Cardiac fibroblast (primary cell): ENCODE measurements around the gene DAPK2.

Experiments used
- DNase-seq, 2 donors: peaks; one replicate each; pipeline versions ENCODE4 v3.0.0 to v3.0.0-alpha.2; 2010; ENCODE audit warnings: low read depth in 2 of 2
- H3K4me3 ChIP-seq, 2 donors: replicated peaks in 1 of 2; 1 replicate in 1 of 2; 2 replicates in 1 of 2; pipeline ENCODE4 v1.5.1; 2011; ENCODE audit warnings: low read depth in 2 of 2, low read length in 2 of 2, mild to moderate bottlenecking in 2 of 2, moderate library complexity in 1 of 2
- TF ChIP-seq, protein P1 (sequence below): IDR thresholded peaks from one replicate; pipeline ENCODE4 v1.5.1; 2011; ENCODE audit warnings: low read depth, mild to moderate bottlenecking, low read length, inconsistent platforms

DAPK2 gene

DNA sequence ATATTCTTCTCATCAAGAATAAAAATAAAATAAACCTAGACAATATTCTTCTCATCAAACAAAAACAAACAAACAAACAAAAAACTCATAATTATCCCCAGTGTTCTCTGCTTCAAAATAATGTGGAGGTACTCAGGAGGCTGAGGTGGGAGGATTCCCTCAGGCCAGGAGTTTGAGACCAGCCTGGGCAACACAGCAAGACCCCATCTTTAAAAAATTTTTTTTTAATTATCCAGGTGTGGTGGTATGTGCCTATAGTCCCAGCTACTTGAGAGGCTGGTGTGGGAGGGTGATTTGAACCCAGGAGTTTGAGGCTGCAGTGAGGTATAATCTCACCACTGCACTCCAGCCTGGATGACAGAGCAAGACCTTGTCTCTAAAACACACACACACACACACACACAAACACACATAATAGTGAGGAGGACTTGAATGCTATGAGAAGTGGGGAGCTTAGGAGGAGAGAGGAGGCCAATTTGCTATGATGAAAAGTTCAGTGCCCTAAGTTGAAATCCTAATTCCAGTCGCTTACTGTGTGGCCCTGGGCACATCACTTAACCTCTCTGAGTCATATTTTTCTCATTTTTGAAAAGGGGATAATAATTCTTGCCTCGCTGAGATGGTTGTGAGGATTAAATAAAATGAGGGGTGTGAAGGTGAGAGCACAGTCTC, 176.8 kb downstream of the DAPK2 start:
- TF ChIP-seq, protein P1, sequence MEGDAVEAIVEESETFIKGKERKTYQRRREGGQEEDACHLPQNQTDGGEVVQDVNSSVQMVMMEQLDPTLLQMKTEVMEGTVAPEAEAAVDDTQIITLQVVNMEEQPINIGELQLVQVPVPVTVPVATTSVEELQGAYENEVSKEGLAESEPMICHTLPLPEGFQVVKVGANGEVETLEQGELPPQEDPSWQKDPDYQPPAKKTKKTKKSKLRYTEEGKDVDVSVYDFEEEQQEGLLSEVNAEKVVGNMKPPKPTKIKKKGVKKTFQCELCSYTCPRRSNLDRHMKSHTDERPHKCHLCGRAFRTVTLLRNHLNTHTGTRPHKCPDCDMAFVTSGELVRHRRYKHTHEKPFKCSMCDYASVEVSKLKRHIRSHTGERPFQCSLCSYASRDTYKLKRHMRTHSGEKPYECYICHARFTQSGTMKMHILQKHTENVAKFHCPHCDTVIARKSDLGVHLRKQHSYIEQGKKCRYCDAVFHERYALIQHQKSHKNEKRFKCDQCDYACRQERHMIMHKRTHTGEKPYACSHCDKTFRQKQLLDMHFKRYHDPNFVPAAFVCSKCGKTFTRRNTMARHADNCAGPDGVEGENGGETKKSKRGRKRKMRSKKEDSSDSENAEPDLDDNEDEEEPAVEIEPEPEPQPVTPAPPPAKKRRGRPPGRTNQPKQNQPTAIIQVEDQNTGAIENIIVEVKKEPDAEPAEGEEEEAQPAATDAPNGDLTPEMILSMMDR, result no peak
- no peak for DNase-seq
- H3K4me3 ChIP-seq, result no peak overlapping the region

DNA sequence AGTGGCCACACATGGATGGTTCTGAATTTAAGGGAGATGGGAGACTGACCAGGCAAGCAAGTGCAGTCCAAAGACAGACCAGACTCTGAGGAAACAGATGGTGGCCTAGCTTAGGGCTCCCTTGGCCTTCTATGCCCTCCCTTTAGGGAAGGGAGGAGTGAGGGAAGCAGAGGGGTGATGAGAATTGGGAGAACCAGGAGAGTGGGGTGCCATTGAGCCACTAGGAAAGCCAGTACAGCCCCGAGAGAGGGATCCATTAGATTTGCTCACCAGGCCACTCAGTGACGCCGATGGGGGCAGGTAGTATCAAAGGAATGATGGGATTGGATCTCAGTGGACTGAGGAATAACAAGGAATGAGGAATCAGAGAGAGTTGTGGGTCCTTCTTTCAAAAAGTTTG, 182.1 kb downstream of the DAPK2 start:
- no peak for DNase-seq
- no peak overlapping the region for H3K4me3 ChIP-seq
- TF ChIP-seq, protein P1, result no peak

DNA sequence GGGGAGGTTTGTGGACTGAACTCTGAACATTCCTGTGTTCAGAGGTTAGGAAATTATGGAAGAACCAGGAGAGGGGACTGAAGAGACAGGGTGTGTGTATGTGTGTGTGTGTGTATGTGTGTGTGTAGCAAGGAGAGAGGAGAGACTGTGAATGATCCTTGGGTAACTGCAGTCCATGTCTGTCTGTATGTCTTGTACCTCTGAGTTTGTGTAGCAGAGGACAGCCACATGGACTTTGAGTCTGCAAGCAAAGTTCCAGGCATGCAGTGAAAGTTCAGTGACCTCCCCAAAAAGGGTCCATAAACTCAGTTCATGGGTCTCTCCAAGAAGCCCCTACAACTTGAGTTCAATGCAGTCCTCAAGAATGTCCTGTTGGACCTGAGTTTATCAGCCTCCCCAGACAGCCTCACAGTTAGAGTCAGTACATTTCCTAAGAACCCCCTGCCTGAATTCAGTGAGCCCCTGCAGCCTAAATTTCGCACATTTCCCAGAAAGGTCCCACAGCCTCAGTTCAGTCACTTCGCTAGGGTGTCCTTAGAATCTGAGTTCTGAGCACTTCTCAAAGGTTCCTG, 184.3 kb downstream of the DAPK2 start:
- no peak overlapping the region for H3K4me3 ChIP-seq
- TF ChIP-seq, protein P1, result no peak
- DNase-seq, result no peak

DNA sequence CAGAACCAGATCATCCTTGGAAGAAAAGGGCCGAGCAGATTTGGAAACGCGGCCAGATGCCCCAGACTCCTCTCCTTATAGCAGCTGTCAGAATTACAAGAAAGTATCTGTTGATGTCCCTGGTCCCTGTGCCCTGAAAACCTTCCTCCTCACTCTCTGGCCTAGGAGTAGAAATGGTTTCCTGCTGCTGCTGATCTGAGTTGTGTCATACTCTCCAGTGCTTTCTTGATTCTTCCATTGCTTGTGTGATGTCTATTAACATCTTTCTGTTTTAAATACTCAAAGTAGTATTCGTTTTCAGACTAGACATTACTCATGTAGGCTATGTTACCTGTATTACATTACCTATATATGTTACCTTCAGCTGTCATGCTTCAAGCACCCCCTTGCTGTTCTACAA, 185.7 kb downstream of the DAPK2 start:
- TF ChIP-seq, protein P1, result no peak
- H3K4me3 ChIP-seq, result no peak overlapping the region
- DNase-seq, result no peak

DNA sequence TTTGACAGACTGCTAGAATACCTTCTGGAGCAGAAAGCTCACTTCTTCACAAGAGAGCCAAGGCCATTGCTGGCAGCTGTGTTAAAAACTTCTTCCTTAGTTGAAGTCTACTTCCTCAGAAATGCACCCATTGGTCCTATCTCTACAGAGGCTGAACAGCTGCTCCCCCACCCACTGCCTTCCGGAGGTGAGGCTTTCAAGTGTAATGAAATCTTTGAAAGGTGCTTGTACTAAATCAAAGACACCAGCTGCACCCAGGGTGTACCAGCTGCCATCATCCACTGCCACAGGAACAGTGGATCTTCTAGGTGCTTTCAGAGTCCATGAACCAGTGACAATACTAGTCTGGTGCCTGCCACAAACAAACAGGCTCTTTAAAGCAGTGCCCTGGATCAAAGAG, 186.1 kb downstream of the DAPK2 start:
- H3K4me3 ChIP-seq, result no peak overlapping the region
- TF ChIP-seq, protein P1, result no peak
- DNase-seq, result no peak

DNA sequence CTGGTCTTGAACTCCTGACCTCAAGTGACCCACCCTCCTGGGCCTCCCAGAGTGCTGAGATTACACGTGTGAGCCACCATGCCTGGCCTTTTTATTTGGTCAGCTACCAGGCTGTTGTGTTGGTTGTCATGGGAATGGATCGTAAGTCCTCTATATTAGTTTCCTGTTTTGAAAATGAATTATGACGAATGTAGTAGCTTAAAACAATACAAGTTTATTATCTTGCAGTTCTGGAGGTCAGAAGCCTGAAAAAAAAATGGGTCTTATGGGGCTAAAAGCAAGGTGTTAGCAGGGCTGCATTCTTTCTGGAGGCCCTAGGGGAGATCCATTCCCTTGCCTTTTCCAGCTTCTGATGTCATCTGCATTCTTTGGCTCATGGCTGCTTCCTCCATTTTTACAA, 187.4 kb downstream of the DAPK2 start:
- DNase-seq, result peak; percentile 94 to 96
- TF ChIP-seq, protein P1, result no peak
- no peak overlapping the region for H3K4me3 ChIP-seq

DNA sequence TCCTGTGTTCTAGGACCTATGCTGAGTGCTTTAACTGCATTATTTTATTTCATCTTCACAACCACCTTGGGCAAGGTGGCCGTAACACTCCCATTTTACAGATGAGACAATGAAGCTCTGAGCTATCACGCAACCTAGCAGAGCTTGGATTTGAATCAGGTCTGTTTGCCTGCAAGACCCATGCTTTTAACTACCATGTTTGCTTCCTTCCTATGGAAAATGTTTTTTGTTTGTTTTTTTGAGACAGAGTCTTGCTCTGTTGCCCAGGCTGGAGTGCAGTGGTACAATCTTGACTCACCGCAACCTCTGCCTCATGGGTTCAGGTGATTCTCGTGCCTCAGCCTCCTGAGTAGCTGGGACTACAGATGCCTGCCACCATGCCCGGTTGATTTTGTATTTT, 187.8 kb downstream of the DAPK2 start:
- TF ChIP-seq, protein P1, result no peak
- no peak for DNase-seq
- H3K4me3 ChIP-seq, result no peak overlapping the region
